ENCODE results near the gene PPP1R14D. TPM values are rescaled to one million over a fixed set of nuclear protein-coding genes. Genes with fewer than 3 reads are reported as not detected.

The PPP1R14D gene
- total and polyA plus RNA-seq, 4 experiments from 2014 or later = not detected

- no peaks in the 10 kb centered on the region for H3K27me3 Mint-ChIP-seq
- intact Hi-C loops (cut with micrococcal nuclease) = no loop called here
- Histone ChIP-seq H3K4me1 (ENCODE audit: insufficient read depth, low read length) (no peaks in the 10 kb centered on the region), H3K9me3 (ENCODE audit: control insufficient read depth in 1 of 2, low read length in 2 of 2) (no peaks in the 10 kb centered on the region), H3K4me3 (ENCODE audit: low read length in 2 of 2) (no peak overlapping the region), H3K36me3 (ENCODE audit: insufficient read depth, low read length) (no peaks in the 10 kb centered on the region), H3K27me3 (ENCODE audit: insufficient read depth, low read length) (no peaks in the 10 kb centered on the region), H3K27ac (ENCODE audit: low read depth, low read length) (no peak overlapping the region)
- no peak for DNase-seq
- H3K4me3 Mint-ChIP-seq = no peak overlapping the region
- H3K4me1 Mint-ChIP-seq = no peaks in the 10 kb centered on the region
- ChIA-PET POLR2A (ENCODE audit: partially characterized antibody) (no interaction called here), CTCF (ENCODE audit: partially characterized antibody) (no interaction called here)
- H3K27ac Mint-ChIP-seq = no peak overlapping the region
- H3K9me3 Mint-ChIP-seq = no peaks in the 10 kb centered on the region
- no peaks in the 10 kb centered on the region for H3K36me3 Mint-ChIP-seq
Observed at GRCh38 chr15:40836020-40836419, 7.5 kb upstream of the PPP1R14D start.

- no peaks in the 10 kb centered on the region for H3K36me3 ChIP-seq (ENCODE audit: insufficient read depth, low read length)
- Mint-ChIP-seq H3K9me3 (no peaks in the 10 kb centered on the region), H3K36me3 (no peaks in the 10 kb centered on the region), H3K27ac (no peak overlapping the region), H3K4me3 (no peak overlapping the region), H3K4me1 (no peaks in the 10 kb centered on the region), H3K27me3 (no peaks in the 10 kb centered on the region)
- H3K9me3 ChIP-seq (ENCODE audit: control insufficient read depth in 1 of 2, low read length in 2 of 2) = no peaks in the 10 kb centered on the region
- ChIA-PET CTCF (ENCODE audit: partially characterized antibody) (no interaction called here), POLR2A (ENCODE audit: partially characterized antibody) (interaction anchor here (0.7 kb wide), 1 partner anchor 11 kb away, joined by 3 read pairs; the partner anchor contains the start of gene SPINT1)
- no peak overlapping the region for H3K27ac ChIP-seq (ENCODE audit: low read depth, low read length)
- H3K27me3 ChIP-seq (ENCODE audit: insufficient read depth, low read length) = no peaks in the 10 kb centered on the region
- intact Hi-C loops (cut with micrococcal nuclease) = no loop called here
- no peaks in the 10 kb centered on the region for H3K4me1 ChIP-seq (ENCODE audit: insufficient read depth, low read length)
- H3K4me3 ChIP-seq (ENCODE audit: low read length in 2 of 2) = no peak overlapping the region
- DNase-seq = no peak
Observed at GRCh38 chr15:40832903-40833302, 4.4 kb upstream of the PPP1R14D start.

GRCh38 chr15:40831861-40832260, 3.4 kb upstream of the PPP1R14D start:
- Histone ChIP-seq H3K4me1 (ENCODE audit: insufficient read depth, low read length) (no peaks in the 10 kb centered on the region), H3K4me3 (ENCODE audit: low read length in 2 of 2) (no peak overlapping the region), H3K27me3 (ENCODE audit: insufficient read depth, low read length) (no peaks in the 10 kb centered on the region), H3K36me3 (ENCODE audit: insufficient read depth, low read length) (no peaks in the 10 kb centered on the region), H3K27ac (ENCODE audit: low read depth, low read length) (no peak overlapping the region), H3K9me3 (ENCODE audit: control insufficient read depth in 1 of 2, low read length in 2 of 2) (no peaks in the 10 kb centered on the region)
- POLR2A ChIA-PET (ENCODE audit: partially characterized antibody) = no interaction called here
- Mint-ChIP-seq H3K4me3 (peak overlapping the region in 1 of 8 donors; percentile 32), H3K36me3 (no peaks in the 10 kb centered on the region), H3K27me3 (no peaks in the 10 kb centered on the region), H3K9me3 (no peaks in the 10 kb centered on the region), H3K4me1 (no peaks in the 10 kb centered on the region), H3K27ac (no peak overlapping the region)
- intact Hi-C loops (cut with micrococcal nuclease) = no loop called here
- no peak for DNase-seq
- CTCF ChIA-PET (ENCODE audit: partially characterized antibody) = no interaction called here

GRCh38 chr15:40830884-40831283, 2.4 kb upstream of the PPP1R14D start:
- Mint-ChIP-seq H3K4me3 (no peak overlapping the region), H3K4me1 (no peaks in the 10 kb centered on the region), H3K27me3 (no peaks in the 10 kb centered on the region), H3K27ac (no peak overlapping the region), H3K36me3 (no peaks in the 10 kb centered on the region), H3K9me3 (no peaks in the 10 kb centered on the region)
- H3K9me3 ChIP-seq (ENCODE audit: control insufficient read depth in 1 of 2, low read length in 2 of 2) = no peaks in the 10 kb centered on the region
- no peak overlapping the region for H3K27ac ChIP-seq (ENCODE audit: low read depth, low read length)
- no peaks in the 10 kb centered on the region for H3K4me1 ChIP-seq (ENCODE audit: insufficient read depth, low read length)
- no peaks in the 10 kb centered on the region for H3K27me3 ChIP-seq (ENCODE audit: insufficient read depth, low read length)
- intact Hi-C loops (cut with micrococcal nuclease) = no loop called here
- ChIA-PET CTCF (ENCODE audit: partially characterized antibody) (interaction anchor here (1.1 kb wide), 1 partner anchor 49 kb away, joined by 3 read pairs; no protein-coding TSS in a partner anchor), POLR2A (ENCODE audit: partially characterized antibody) (no interaction called here)
- no peaks in the 10 kb centered on the region for H3K36me3 ChIP-seq (ENCODE audit: insufficient read depth, low read length)
- H3K4me3 ChIP-seq (ENCODE audit: low read length in 2 of 2) = no peak overlapping the region
- no peak for DNase-seq

- H3K9me3 Mint-ChIP-seq = no peaks in the 10 kb centered on the region
- Histone ChIP-seq H3K27ac (ENCODE audit: low read depth, low read length) (no peak overlapping the region), H3K27me3 (ENCODE audit: insufficient read depth, low read length) (no peaks in the 10 kb centered on the region), H3K9me3 (ENCODE audit: control insufficient read depth in 1 of 2, low read length in 2 of 2) (no peaks in the 10 kb centered on the region), H3K4me1 (ENCODE audit: insufficient read depth, low read length) (no peaks in the 10 kb centered on the region), H3K36me3 (ENCODE audit: insufficient read depth, low read length) (no peaks in the 10 kb centered on the region), H3K4me3 (ENCODE audit: low read length in 2 of 2) (no peak overlapping the region)
- ChIA-PET CTCF (ENCODE audit: partially characterized antibody) (interaction anchor here (1.0 kb wide), 1 partner anchor 29 kb away, joined by 3 read pairs; no protein-coding TSS in a partner anchor), POLR2A (ENCODE audit: partially characterized antibody) (interaction anchor here (1.1 kb wide), 1 partner anchor 135 kb away, joined by 4 read pairs; the partner anchor contains the start of gene RAD51)
- H3K27me3 Mint-ChIP-seq = no peaks in the 10 kb centered on the region
- H3K4me1 Mint-ChIP-seq = no peaks in the 10 kb centered on the region
- DNase-seq = no peak
- no peak overlapping the region for H3K4me3 Mint-ChIP-seq
- no peak overlapping the region for H3K27ac Mint-ChIP-seq
- no peaks in the 10 kb centered on the region for H3K36me3 Mint-ChIP-seq
- intact Hi-C loops (cut with micrococcal nuclease) = no loop called here
Observed at GRCh38 chr15:40829115-40829514, 607 bp upstream of the PPP1R14D start.

- DNase-seq = no peak
- H3K36me3 ChIP-seq (ENCODE audit: insufficient read depth, low read length) = no peaks in the 10 kb centered on the region
- H3K27ac Mint-ChIP-seq = peak overlapping the region in 1 of 7 donors; percentile 29
- H3K27me3 Mint-ChIP-seq = peaks cover 0 to 2% of the 10 kb centered on the region in 2 donors
- no peaks in the 10 kb centered on the region for H3K36me3 Mint-ChIP-seq
- CTCF ChIA-PET (ENCODE audit: partially characterized antibody) = no interaction called here
- intact Hi-C loops (cut with micrococcal nuclease) = no loop called here
- no peak overlapping the region for H3K4me3 ChIP-seq (ENCODE audit: low read length in 2 of 2)
- no peak overlapping the region for H3K4me3 Mint-ChIP-seq
- no peaks in the 10 kb centered on the region for H3K9me3 ChIP-seq (ENCODE audit: control insufficient read depth in 1 of 2, low read length in 2 of 2)
- no peaks in the 10 kb centered on the region for H3K4me1 ChIP-seq (ENCODE audit: insufficient read depth, low read length)
- H3K9me3 Mint-ChIP-seq = no peaks in the 10 kb centered on the region
- no peak overlapping the region for H3K27ac ChIP-seq (ENCODE audit: low read depth, low read length)
- POLR2A ChIA-PET (ENCODE audit: partially characterized antibody) = no interaction called here
- H3K27me3 ChIP-seq (ENCODE audit: insufficient read depth, low read length) = no peaks in the 10 kb centered on the region
- H3K4me1 Mint-ChIP-seq = no peaks in the 10 kb centered on the region
Observed at GRCh38 chr15:40826423-40827075, 2.0 kb downstream of the PPP1R14D start.

- Mint-ChIP-seq H3K9me3 (no peaks in the 10 kb centered on the region), H3K4me1 (no peaks in the 10 kb centered on the region), H3K27me3 (peaks cover 0 to 2% of the 10 kb centered on the region in 2 donors), H3K27ac (no peak overlapping the region), H3K4me3 (no peak overlapping the region), H3K36me3 (no peaks in the 10 kb centered on the region)
- Histone ChIP-seq H3K27me3 (ENCODE audit: insufficient read depth, low read length) (no peaks in the 10 kb centered on the region), H3K4me1 (ENCODE audit: insufficient read depth, low read length) (no peaks in the 10 kb centered on the region), H3K36me3 (ENCODE audit: insufficient read depth, low read length) (no peaks in the 10 kb centered on the region), H3K4me3 (ENCODE audit: low read length in 2 of 2) (no peak overlapping the region), H3K27ac (ENCODE audit: low read depth, low read length) (no peak overlapping the region), H3K9me3 (ENCODE audit: control insufficient read depth in 1 of 2, low read length in 2 of 2) (no peaks in the 10 kb centered on the region)
- ChIA-PET POLR2A (ENCODE audit: partially characterized antibody) (no interaction called here), CTCF (ENCODE audit: partially characterized antibody) (no interaction called here)
- intact Hi-C loops (cut with micrococcal nuclease) = no loop called here
- no peak for DNase-seq
Observed at GRCh38 chr15:40825661-40826422, 2.7 kb downstream of the PPP1R14D start.
